NCI-H1694 (cell line): ENCODE results near the gene TMEM106B.
"Not testable (repeated sequence)": the region's sequence is repeated elsewhere in the genome, so short reads cannot be mapped to it uniquely, and the experiment has no call there.

Experiments used
- DNase-seq: peaks from one replicate; lab custom pipeline; 2025; lab: John Stamatoyannopoulos, UW

Gene TMEM106B

DNA sequence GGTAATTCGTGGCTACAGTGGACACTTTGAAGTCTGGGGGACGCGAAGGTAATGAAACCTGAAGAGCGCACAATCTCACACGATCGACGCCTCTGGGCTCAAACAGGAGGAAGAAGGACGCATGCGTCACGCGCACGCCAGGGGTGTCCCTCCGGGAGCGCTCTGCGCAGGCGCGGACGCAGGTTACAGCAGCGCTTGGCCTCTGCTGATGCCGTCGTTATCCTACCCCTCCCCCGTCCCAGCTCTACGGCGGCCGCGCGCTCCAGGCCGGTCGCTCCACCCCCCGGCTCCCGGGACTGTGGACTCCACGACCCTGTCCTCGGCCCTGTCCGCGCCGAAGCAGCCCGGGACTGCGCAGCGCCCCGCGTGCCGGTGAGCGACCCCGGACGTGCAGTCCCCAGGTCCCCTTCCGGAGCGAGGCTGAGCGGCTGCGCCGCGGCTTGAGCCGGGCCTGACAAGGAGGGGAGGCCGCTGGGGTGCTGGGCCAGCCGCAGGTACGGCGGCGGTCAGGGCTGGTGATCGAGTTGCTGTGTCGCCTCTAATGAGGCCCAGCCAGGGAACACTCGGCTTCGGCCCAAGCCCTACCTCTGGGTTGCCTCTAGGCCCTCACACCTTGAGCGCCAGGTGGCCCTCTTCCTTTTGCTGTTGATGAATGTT is at the start of gene TMEM106B:
TSS of gene TMEM106B (plus strand) at position 241 of the 657 bp plus-strand sequence. CDS start 3,517 bp downstream, outside the sequence.
- DNase-seq, result peak; percentile 83

GRCh38 chr7:12162415-12163113 is 48.5 kb upstream of the TMEM106B start:
- DNase-seq, result no peak

GRCh38 chr7:12168065-12168464 is 43.0 kb upstream of the TMEM106B start:
- not testable (repeated sequence) for DNase-seq

DNA sequence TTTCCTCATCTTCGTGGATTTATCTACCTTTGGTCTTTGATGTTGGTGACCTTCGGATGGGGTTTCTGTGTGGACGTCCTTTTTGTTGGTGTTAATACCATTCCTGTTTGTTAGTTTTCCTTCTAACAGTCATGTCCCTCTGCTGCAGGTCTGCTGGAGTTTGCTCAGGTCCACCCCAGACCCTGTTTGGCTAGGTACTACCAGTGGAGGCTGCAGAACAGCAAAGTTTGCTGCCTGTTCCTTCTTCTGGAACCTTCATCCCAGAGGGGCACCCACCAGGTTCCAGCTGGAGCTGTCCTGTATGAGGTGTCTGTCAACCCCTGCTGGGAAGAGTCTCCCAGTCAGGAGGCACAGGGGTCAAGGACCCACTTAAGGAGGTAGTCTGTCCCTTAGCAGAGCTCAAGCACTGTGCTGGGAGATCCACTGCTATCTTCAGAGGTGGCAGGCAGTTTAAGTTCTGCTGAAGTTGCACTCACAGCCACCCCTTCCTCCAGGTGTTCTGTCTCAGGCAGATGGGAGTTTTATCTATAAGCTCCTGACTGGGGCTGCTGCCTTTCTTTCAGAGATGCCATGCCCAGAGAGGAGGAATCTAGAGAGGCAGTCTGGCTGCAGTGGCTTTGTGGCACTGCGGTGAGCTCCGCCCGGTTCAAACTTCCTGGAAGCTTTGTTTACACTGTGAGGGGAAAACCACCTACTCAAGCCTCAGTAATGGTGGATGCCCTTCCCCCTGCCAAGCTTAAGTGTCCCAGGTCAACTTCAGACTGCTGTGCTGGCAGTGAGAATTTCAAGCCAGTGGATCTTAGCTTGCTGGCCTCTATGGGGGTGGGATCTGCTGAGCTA is 40.9 kb upstream of the TMEM106B start:
- DNase-seq, result not testable (repeated sequence)

- no peak for DNase-seq
Measured at GRCh38 chr7:12173671-12174070, 37.4 kb upstream of the TMEM106B start.

- no peak for DNase-seq
Measured at GRCh38 chr7:12174931-12175330, 36.2 kb upstream of the TMEM106B start.

DNA sequence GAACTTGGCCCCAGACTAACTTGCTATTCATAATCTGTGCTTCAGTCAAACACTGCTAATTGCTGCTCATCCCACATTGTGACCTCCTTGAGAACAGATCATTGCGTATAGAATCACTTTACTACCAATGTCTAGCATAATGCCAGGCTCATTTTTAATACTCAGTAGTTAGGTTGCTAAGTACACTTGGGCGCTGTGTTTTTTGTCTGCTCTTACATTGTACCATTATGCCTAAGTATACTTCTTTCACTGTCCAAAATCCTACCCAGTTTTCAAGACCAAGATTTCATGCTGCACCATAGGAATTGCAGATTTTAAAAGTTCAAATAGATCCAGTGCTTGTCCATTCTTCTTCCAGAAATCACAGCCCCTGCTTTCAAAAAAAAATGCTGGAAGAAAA is 32.8 kb upstream of the TMEM106B start:
- DNase-seq, result no peak

DNA sequence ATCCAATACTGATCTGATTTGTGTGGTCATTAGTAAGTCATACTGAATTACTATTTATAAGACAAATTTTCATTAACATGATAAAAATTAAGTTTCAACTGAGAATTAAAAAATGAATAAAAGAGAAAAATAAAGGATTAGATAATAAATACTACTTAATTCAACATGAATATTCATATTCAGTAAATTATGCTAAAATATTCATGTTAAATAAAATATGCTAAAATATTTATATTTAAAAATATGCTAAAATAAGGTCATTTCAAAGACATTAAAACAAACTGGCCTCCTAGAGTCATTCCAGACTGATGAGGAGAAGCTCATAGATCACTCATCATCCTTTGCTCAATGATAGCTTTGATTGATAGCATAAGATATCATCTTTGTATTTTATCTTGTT is 16.7 kb upstream of the TMEM106B start:
- no peak for DNase-seq

GRCh38 chr7:12196386-12196785 is 14.7 kb upstream of the TMEM106B start:
- DNase-seq, result no peak

- no peak for DNase-seq
Measured at GRCh38 chr7:12199363-12199762, 11.7 kb upstream of the TMEM106B start.

GRCh38 chr7:12207046-12207445 is 4.0 kb upstream of the TMEM106B start:
- no peak for DNase-seq

DNA sequence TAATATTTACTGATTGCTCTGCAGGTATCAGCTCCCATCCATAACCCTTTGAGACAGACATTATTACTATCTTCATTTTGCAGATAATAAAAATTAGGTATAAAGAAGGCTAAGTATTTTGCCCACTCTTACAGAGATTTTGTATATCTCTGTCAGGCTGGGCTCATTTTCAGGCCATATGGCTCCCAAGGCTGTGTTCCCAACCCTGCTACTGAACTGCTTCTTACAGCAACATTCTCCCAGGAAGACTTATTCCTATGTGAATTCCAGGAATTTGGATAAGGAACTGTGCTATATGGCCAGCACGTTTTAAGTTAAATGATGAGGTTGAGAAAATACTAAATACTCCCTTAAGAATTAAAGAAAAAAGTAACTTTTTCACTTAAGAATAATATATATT is 1.9 kb upstream of the TMEM106B start:
- DNase-seq, result no peak

- no peak for DNase-seq
Measured at GRCh38 chr7:12210179-12211053, 678 bp upstream of the TMEM106B start.

DNA sequence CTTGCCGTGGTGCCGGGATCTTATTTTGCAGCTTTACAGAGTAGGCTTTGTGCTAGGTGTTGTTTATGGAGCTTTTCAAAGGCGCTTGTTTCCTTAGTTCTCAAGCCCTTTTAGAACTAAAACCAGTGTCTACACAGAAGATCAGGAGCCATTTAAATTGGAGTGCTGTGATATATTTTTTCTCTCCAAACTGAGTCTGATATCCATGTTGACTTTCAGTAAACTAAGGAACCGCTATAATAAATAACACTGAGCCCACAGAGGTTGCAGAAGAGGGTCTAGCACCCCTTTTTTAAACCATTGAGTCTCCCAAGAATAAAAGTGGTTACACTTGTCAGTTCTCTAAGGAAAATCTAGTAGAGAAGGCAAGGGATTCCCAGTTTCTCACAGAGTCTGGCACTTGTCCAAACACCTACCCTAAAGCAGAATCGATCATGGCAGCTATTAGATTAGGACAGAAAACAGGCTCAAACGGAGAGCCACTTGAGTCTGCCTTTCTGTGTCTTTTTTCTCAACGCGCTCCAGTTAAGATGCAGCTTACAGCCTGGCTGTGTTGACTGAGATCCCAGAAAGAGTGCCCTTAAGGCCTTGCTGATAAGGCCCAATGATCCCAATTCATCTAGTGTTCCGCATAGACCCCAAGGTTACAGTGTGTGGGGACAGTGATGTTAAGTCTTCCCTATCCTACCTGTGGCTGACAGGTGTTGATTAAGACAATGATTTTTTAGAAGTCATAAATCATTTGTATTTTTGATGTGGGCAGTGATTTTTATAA is 804 bp downstream of the TMEM106B start:
- peak; percentile 4 for DNase-seq

DNA sequence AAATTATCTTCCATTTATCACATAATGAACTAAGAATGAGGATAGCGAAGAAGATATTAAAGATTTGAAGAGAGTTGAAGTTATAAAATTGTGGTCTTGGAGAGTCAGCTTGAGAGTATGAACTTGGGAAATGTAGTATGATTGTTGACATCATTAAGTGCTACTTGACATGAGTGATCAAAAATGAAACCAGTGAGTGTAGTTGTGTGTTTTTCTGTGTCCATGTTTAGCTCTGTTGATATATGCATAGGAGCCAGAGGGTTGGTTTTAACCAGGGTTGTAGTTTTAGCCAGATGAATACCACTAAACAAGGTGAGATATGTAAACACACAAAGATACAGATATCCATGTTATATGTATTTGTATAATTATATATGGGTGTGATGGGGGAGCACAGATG is 6.2 kb downstream of the TMEM106B start:
- DNase-seq, result no peak

GRCh38 chr7:12220389-12221046 is 9.4 kb downstream of the TMEM106B start:
- no peak for DNase-seq

DNA sequence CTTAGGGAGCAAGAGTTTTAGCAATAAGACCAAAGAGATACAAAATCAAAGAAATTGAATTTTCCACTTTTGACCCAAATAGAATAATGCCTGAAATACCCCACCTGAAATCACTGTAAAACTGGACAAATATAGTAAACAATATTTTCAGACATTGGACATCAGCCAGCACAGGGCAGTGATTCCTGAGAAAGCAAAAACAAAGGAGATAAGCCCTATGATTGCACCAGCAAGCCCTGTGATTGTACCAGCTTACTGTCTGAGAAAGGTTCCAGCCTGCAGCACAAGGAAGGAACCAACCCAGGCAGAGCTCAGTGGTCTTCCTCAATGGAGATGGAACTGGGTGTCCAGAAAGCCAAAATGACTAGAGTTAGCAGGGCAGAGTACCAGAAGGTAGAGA is 10.3 kb downstream of the TMEM106B start:
- DNase-seq, result no peak

DNA sequence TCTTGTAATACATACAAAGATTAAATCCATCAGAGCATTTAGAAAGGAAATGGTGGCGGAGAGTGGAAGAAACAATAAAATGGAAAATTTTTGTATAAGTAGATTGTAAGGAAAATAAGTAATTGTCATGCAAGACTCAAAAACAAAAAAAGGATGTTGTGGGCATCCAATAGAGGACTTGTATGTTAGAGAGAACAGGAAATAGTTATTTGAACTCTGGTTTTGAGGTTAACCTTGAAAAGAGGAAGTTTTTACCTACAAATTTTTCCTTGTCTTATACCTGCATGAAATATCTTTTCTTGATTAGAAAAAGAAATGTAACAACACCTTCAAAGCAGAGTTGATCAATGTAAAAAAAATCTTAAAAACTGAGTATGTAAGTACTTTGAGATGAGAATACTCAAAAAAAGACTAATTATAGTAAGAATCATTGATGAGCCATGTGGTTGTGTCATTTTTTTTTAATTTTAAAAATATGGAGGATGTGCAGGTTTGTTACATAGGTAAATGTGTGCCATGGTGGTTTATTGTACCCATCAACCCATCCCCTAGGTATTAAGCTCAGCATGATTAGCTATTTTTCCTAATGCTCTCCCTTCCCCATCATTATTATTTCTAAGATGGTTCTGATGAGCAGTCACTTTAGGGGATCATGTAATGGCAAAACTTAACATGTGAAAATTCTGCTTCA is 11.9 kb downstream of the TMEM106B start:
- no peak for DNase-seq

DNA sequence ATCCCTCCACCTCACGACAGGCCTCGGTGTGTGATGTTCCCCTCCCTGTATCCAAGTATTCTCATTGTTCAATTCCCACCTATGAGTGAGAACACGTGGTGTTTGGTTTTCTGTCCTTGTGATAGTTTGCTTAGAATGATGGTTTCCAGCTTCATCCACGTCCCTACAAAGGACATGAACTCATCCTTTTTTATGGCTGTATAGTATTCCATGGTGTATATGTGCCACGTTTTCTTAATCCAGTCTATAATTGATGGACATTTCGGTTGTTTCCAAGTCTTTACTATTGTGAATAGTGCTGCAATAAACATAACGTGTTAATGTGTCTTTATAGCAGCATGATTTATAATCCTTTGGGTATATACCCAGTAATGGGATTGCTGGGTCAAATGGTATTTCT is 13.9 kb downstream of the TMEM106B start:
- not testable (repeated sequence) for DNase-seq

DNA sequence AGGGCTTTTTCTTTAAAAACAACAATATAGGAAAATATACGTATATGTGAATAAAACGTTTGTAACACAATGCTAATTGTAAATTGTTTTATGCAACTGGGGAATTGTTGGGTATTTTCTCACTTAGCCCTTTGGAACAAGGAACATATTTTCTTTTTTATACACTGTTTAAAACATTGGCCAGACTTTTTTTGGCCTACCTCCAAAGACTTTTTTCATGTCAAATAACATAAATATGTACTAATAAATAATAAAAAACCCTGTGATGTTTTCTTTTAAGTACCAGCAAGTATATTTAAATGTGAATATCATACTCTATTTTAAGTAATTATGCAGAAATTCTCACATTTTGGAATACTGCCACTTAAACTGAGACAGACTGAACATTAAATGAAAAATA is 15.7 kb downstream of the TMEM106B start:
- no peak for DNase-seq
